22Rv1 (cell line): Measurements from ENCODE around the gene CHL1.

Experiments used
- H3K27ac ChIP-seq: fragments of 450-650 bp; 2 replicates; pipeline ENCODE4 v1.5.1; 2017
- CTCF ChIP-seq: fragments of 450-650 bp; IDR thresholded peaks from 2 replicates; pipeline ENCODE4 v1.5.1; 2017; ENCODE audit warnings: mild to moderate bottlenecking
- ZFX ChIP-seq: fragments of 450-650 bp; IDR thresholded peaks from 2 replicates; pipeline ENCODE4 v1.6.1; 2017; ENCODE audit warnings: antibody characterized with exemption, borderline replicate concordance

CHL1 gene

DNA sequence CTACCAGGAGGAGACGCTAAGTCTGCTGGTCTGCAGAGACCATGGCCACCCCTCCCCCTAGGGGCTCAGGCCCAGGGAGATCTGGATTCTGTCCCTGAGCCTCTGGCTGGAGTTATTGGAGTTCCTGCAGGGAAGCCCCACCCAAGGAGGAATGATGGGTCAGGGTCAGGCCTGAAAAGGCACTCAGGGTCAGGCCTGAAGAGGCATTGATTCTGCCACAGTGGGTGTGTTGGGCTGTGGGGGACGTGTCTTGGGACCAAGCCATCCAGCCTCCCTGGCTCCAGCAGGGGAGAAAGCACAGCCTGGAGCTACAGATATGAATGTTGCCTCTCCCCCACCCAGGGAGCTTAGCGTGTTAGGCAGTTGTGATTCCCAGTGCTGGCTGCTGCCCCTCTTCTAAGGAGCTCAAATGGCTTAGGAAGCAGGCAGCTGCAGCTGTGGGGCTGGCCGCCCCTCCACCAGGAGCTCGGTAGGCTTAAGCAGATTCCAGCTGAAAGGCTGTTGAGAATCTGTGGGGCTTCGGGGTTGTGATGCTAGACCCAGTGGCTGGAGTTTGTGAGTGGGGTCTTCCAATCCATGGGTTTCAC lies 176.7 kb downstream of the CHL1 start:
- TF ChIP-seq ZFX (no peak), CTCF (no peak)
- no peak overlapping the region for H3K27ac ChIP-seq

GRCh38 chr3:374459-374858 lies 177.9 kb downstream of the CHL1 start:
- TF ChIP-seq CTCF (no peak), ZFX (no peak)
- no peak overlapping the region for H3K27ac ChIP-seq

GRCh38 chr3:377158-377561 lies 180.6 kb downstream of the CHL1 start:
- TF ChIP-seq CTCF: peak; percentile 71
- TF ChIP-seq ZFX: no peak
- H3K27ac ChIP-seq: no peak overlapping the region

DNA sequence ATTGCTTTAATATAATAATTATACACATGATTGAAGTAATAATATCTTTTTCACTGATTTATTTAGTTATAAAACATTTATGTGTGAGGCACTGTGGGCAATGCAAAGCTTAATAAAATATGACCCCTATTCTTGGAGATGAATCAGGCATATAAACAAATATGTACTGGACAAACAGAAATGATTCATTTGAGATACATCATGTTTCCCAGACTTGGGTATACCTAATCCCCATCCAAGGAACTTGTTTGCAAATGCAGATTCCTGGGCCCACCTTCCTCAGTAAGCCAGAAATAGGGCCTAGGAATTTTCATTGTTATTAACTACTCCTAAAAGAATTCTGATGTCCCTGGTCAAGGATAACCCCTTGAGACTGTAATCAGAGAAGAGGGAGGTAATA lies 184.2 kb downstream of the CHL1 start:
- H3K27ac ChIP-seq: no peak overlapping the region
- TF ChIP-seq CTCF (no peak), ZFX (no peak)

- no peak overlapping the region for H3K27ac ChIP-seq
- no peak for TF ChIP-seq ZFX
Observed at GRCh38 chr3:385151-385550, 188.6 kb downstream of the CHL1 start.

- no peak for TF ChIP-seq CTCF
- TF ChIP-seq ZFX: no peak
- no peak overlapping the region for H3K27ac ChIP-seq
Observed at GRCh38 chr3:394775-395174, 198.2 kb downstream of the CHL1 start.

GRCh38 chr3:396293-396692 lies 199.7 kb downstream of the CHL1 start:
- no peak for TF ChIP-seq ZFX
- TF ChIP-seq CTCF: no peak
- no peak overlapping the region for H3K27ac ChIP-seq

GRCh38 chr3:399647-400046 lies 203.1 kb downstream of the CHL1 start:
- TF ChIP-seq CTCF: no peak
- TF ChIP-seq ZFX: no peak
- no peak overlapping the region for H3K27ac ChIP-seq
